K562 (cell line): ENCODE measurements around the gene MRPS18B. TPM values are rescaled to one million over a fixed set of nuclear protein-coding genes. Genes with fewer than 3 reads are reported as not detected.

Experiments used
- CHCHD3 ChIP-seq: fragments of 250-450 bp; sonication (Bioruptor Pico); IDR thresholded peaks from 2 replicates; pipeline ENCODE4 v2.1.2; 2022; ENCODE audit warnings: mild to moderate bottlenecking
- CLOCK ChIP-seq: fragments of 250-450 bp; sonication (Bioruptor Pico); IDR thresholded peaks from 2 replicates; pipeline ENCODE4 v1.4.0; 2020; ENCODE audit warnings: mild to moderate bottlenecking, moderate library complexity, borderline replicate concordance
- CREB1 ChIP-seq, 2 experiments: sonication (generic) in 1 of 2; formaldehyde crosslinking in 1 of 2; IDR thresholded peaks; 2 replicates each; pipeline versions ENCODE4 v1.6.1 to v1.8.0; 2012 to 2022; ENCODE audit warnings: inconsistent platforms in 1 of 2, mild to moderate bottlenecking in 1 of 2, missing genetic modification reagents in 1 of 2, moderate library complexity in 1 of 2
- CREM ChIP-seq: IDR thresholded peaks from 2 replicates; pipeline ENCODE4 v1.6.1; 2014; ENCODE audit warnings: antibody characterized with exemption, low read depth
- ETV6 ChIP-seq, 3 experiments: fragments of 150-350 bp in 1 of 3; sonication (generic) in 1 of 3; formaldehyde crosslinking in 1 of 3; IDR thresholded peaks; 2 replicates each; pipeline versions ENCODE4 v1.6.1 to v1.8.0; 2014 to 2022; ENCODE audit warnings: borderline replicate concordance in 2 of 3, low read depth in 2 of 3, antibody characterized with exemption in 1 of 3, low read length in 1 of 3, mild to moderate bottlenecking in 1 of 3, missing genetic modification reagents in 1 of 3
- FIP1L1 ChIP-seq: fragments of 200-400 bp; formaldehyde crosslinking; IDR thresholded peaks from 2 replicates; pipeline ENCODE4 v1.6.1; 2018; ENCODE audit warnings: mild to moderate bottlenecking, low read depth, low read length; ENCODE audit not compliant: poor library complexity, severe bottlenecking
- GATAD2B ChIP-seq: fragments of 450-650 bp; IDR thresholded peaks from 2 replicates; pipeline ENCODE4 v1.6.1; 2017; ENCODE audit warnings: mild to moderate bottlenecking, borderline replicate concordance
- HCFC1 ChIP-seq: IDR thresholded peaks from 2 replicates; pipeline ENCODE4 v1.6.1; 2012; ENCODE audit warnings: low read depth, low read length, improper control_type of control experiment
- MED1 ChIP-seq: sonication (generic); formaldehyde crosslinking; IDR thresholded peaks from 2 replicates; pipeline ENCODE4 v1.8.1; 2023; ENCODE audit warnings: missing genetic modification reagents, borderline replicate concordance
- MEF2D ChIP-seq: conservative IDR thresholded peaks from 2 replicates; pipeline ENCODE4 v1.6.1; 2016; ENCODE audit warnings: low read depth, missing genetic modification characterization, missing compliant biosample characterization
- NFE2L1 ChIP-seq: fragments of 450-650 bp; IDR thresholded peaks from 2 replicates; pipeline ENCODE4 v1.6.1; 2016; ENCODE audit warnings: missing genetic modification characterization, low read depth, mild to moderate bottlenecking, missing compliant biosample characterization, moderate library complexity, borderline replicate concordance
- TCF3 ChIP-seq: sonication (generic); formaldehyde crosslinking; IDR thresholded peaks from 2 replicates; pipeline ENCODE4 v1.4.0; 2020; ENCODE audit warnings: mild to moderate bottlenecking, missing genetic modification reagents
- TEAD1 ChIP-seq, 2 experiments: fragments of 450-650 bp in 1 of 2; sonication (generic) in 1 of 2; formaldehyde crosslinking; IDR thresholded peaks; 2 replicates each; pipeline versions ENCODE4 v1.4.0 to v1.8.0; 2020 to 2022; ENCODE audit warnings: mild to moderate bottlenecking in 2 of 2, missing genetic modification reagents in 1 of 2
- TGIF2 ChIP-seq: sonication (generic); formaldehyde crosslinking; IDR thresholded peaks from 2 replicates; pipeline ENCODE4 v1.8.1; 2022; ENCODE audit warnings: mild to moderate bottlenecking, missing genetic modification reagents, moderate library complexity
- TOE1 ChIP-seq, 2 experiments: fragments of 450-650 bp in 1 of 2; sonication (generic) in 1 of 2; formaldehyde crosslinking in 1 of 2; IDR thresholded peaks; 2 replicates each; pipeline versions ENCODE4 v1.7.1 to v1.8.0; 2016 to 2022; ENCODE audit warnings: borderline replicate concordance in 2 of 2, mild to moderate bottlenecking in 2 of 2, antibody characterized with exemption in 1 of 2, inconsistent platforms in 1 of 2, low read depth in 1 of 2, missing genetic modification reagents in 1 of 2, moderate library complexity in 1 of 2
- TRIM28 ChIP-seq: fragments of 450-650 bp; IDR thresholded peaks from 2 replicates; pipeline ENCODE4 v1.6.1; 2017
- ZNF311 ChIP-seq: fragments of 250-450 bp; sonication (Bioruptor Pico); IDR thresholded peaks from 2 replicates; pipeline ENCODE4 v1.4.0; 2020; ENCODE audit warnings: mild to moderate bottlenecking, moderate library complexity
- ZNF583 ChIP-seq: fragments of 250-450 bp; sonication (Bioruptor Pico); IDR thresholded peaks from 2 replicates; pipeline ENCODE4 v1.4.0; 2020
- polyA plus RNA-seq, 8 experiments: library from polyadenylated mRNA; depleted of rRNA in 4 of 8; stranded (reverse) in 5 of 8; unstranded in 3 of 8; fragments of >200 nt; fragmentation: Nextera tagmentation in 2 of 8; fragmentation: Illumina TruSeq in 1 of 8; extraction: Ambion mirVana in 2 of 8; extraction: Trizol in 1 of 8; gene quantifications; 2 replicates each; pipeline versions ENCODE4 v1.2.1 to v1.2.3, GENCODE V29; 2011 to 2014; ENCODE audit warnings: inconsistent platforms in 1 of 8, missing spikeins in 1 of 8
- total RNA-seq, 7 experiments: library from RNA; depleted of rRNA in 6 of 7; stranded (reverse); fragments of >200 nt in 6 of 7; fragmentation: Illumina TruSeq in 2 of 7; extraction: Trizol in 2 of 7; gene quantifications; 2 replicates each; pipeline versions ENCODE4 v1.2.1 to v1.2.3, GENCODE V29; 2011 to 2021; ENCODE audit warnings: low replicate concordance in 1 of 7
- TF ChIP-seq, protein P1 (sequence below): fragments of 250-450 bp; sonication (Bioruptor Pico); IDR thresholded peaks from 2 replicates; pipeline ENCODE4 v1.4.0; 2020; ENCODE audit warnings: borderline replicate concordance
- TF ChIP-seq, protein P2 (sequence below): sonication (generic); formaldehyde crosslinking; IDR thresholded peaks from 2 replicates; pipeline ENCODE4 v1.8.0; 2023; ENCODE audit warnings: mild to moderate bottlenecking, missing genetic modification reagents

MRPS18B gene
- total and polyA plus RNA-seq, 9 of the 15 experiments (the other 6 are each of a cell fraction or from before 2014, with no cell fraction given), result 132 to 383 (median 178) TPM

GRCh38 chr6:30615958-30616810 lies 1.5 kb upstream of the MRPS18B start (continued):
- TF ChIP-seq FIP1L1 (no peak), GATAD2B (no peak; the same call in 1 of the 2 replicates), HCFC1 (no peak), TCF3 (CRISPR knock-in tag) (no peak; the same call in 1 of the 2 replicates), NFE2L1 (tag) (no peak), TGIF2 (CRISPR knock-in tag) (no peak), ZNF583 (CRISPR knock-in tag) (no peak), TOE1 (IDR thresholded peaks at IDR 0.05; ENCODE audit: borderline replicate concordance) (0 out of 2 replicates have a peak, but pooled peaks have one; percentile 16), TOE1 (CRISPR knock-in tag; IDR thresholded peaks at IDR 0.05; ENCODE audit: borderline replicate concordance, low read depth) (0 out of 2 replicates have a peak, but pooled peaks have one; percentile 75), CHCHD3 (no peak), ZNF311 (no peak), ETV6 (IDR thresholded peaks at IDR 0.05; ENCODE audit: borderline replicate concordance in 1 of 2, low read depth in 2 of 2, low read length in 1 of 2) (no peak), ETV6 (CRISPR knock-in tag; IDR thresholded peaks at IDR 0.05; ENCODE audit: borderline replicate concordance) (peak; percentile 61; the same call in 1 of the 2 replicates), MEF2D (0 out of 2 replicates have a peak, but pooled peaks have one; percentile 6), CLOCK (CRISPR knock-in tag) (no peak), CREM (no peak), MED1 (CRISPR knock-in tag) (no peak), TEAD1 (CRISPR knock-in tag; IDR thresholded peaks at IDR 0.05) (no peak; a peak in 2 of 4 replicates), CREB1 (IDR thresholded peaks at IDR 0.05) (no peak), CREB1 (CRISPR knock-in tag; IDR thresholded peaks at IDR 0.05) (no peak), TRIM28 (no peak)
- TF ChIP-seq, protein P1, sequence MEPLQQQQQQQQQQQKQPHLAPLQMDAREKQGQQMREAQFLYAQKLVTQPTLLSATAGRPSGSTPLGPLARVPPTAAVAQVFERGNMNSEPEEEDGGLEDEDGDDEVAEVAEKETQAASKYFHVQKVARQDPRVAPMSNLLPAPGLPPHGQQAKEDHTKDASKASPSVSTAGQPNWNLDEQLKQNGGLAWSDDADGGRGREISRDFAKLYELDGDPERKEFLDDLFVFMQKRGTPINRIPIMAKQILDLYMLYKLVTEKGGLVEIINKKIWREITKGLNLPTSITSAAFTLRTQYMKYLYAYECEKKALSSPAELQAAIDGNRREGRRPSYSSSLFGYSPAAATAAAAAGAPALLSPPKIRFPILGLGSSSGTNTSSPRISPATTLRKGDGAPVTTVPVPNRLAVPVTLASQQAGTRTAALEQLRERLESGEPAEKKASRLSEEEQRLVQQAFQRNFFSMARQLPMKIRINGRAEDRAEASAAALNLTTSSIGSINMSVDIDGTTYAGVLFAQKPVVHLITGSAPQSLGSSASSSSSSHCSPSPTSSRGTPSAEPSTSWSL (CRISPR knock-in tag), result no peak
- TF ChIP-seq, protein P2, sequence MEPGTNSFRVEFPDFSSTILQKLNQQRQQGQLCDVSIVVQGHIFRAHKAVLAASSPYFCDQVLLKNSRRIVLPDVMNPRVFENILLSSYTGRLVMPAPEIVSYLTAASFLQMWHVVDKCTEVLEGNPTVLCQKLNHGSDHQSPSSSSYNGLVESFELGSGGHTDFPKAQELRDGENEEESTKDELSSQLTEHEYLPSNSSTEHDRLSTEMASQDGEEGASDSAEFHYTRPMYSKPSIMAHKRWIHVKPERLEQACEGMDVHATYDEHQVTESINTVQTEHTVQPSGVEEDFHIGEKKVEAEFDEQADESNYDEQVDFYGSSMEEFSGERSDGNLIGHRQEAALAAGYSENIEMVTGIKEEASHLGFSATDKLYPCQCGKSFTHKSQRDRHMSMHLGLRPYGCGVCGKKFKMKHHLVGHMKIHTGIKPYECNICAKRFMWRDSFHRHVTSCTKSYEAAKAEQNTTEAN (CRISPR knock-in tag), result no peak; the same call in 1 of the 2 replicates
